NCI-H2171 (cell line): Measurements from ENCODE around the gene PLCL2.

Source experiments
- DNase-seq: peaks from one replicate; lab custom pipeline; 2025; lab: John Stamatoyannopoulos, UW

Gene PLCL2

DNA sequence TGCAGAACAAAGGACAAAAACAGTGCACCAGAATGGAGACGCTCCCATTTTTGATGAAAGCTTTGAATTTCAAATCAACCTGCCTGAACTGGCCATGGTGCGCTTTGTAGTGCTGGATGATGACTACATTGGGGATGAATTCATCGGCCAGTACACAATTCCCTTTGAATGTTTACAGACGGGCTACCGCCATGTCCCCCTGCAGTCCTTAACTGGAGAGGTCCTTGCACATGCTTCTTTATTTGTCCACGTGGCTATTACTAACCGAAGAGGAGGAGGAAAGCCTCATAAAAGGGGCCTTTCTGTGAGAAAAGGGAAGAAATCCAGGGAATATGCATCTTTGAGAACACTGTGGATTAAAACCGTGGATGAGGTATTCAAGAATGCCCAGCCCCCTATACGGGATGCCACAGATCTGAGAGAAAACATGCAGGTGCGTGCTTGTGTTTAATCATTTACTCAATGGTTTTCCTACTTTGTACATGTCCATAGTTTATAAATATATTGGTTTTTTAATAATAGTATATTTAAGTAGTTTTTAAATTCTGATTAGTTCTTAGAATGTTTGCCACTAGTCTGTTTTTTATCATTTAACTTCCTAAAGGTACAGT, 127.1 kb downstream of the PLCL2 start:
- no peak for DNase-seq

DNA sequence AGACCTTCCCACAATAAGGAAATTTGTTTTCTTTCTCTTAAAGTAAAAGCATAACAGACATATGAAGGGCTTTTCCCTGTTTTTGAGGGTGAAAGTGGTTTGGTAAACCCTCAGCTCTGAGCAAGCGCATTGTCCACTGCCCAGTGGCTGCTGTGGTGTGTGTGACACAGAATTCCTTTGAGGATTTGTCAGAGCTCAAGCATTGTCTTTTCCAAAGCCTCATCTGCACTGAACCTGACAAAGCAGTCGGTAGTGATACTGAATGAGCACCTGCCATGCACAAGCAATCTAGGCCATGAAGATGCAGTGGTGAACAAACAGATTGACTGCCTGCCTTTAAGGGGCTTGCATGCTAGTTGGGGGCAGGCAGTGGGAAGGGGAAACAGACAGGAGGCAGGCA, 128.3 kb downstream of the PLCL2 start:
- no peak for DNase-seq

DNA sequence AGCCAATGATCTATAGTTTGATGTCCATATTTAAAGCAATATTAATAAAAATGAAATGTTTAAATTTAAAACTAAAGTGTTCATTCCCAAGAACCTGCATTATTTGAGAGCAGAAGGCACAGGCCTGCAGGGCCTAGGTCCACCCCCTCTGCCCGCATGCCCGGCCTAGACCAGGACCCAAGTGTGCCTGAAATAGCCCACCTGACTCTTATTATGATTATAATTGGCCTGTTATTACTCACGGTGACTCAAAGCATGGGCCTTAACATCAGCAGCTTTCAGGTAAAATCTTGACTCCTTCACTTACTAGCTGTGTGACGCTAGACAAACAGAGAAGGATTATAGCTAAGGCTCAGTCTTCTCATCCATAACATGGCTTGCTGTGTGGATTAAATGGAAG, 128.8 kb downstream of the PLCL2 start:
- no peak for DNase-seq

DNA sequence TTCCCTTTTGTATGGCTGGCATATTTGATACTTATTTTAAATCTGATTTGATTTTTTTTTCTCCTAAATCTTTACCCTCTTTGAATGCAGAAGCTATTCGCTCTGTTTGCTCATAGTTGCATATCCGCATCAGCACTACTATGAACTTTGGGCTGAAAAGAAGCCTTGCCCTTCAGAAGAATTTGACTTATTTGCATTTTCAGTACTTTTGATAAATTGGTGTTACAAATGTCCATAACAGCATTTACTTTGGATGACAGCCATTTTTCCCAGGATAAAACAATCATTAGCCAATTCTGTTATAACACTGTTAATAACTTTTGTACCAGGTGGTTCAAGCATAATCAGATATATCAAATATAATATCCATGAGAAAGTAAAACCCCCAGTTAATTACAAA, 129.5 kb downstream of the PLCL2 start:
- no peak for DNase-seq

DNA sequence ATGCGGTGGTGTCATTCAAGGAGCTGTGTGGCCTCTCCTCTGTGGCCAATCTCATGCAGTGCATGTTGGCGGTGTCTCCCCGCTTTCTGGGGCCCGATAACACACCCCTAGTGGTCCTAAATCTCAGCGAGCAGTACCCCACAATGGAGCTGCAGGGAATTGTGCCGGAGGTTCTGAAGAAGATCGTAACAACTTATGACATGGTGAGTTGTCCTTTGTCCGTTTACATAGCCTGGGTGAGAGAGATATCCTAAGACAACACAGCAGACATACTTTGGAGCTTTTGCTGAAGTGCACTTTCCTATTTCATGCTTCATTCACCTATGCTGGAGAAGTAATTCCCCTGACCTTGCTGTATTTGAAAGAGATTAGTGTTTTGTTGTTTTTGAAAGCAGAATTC, 130.0 kb downstream of the PLCL2 start:
- no peak for DNase-seq

DNA sequence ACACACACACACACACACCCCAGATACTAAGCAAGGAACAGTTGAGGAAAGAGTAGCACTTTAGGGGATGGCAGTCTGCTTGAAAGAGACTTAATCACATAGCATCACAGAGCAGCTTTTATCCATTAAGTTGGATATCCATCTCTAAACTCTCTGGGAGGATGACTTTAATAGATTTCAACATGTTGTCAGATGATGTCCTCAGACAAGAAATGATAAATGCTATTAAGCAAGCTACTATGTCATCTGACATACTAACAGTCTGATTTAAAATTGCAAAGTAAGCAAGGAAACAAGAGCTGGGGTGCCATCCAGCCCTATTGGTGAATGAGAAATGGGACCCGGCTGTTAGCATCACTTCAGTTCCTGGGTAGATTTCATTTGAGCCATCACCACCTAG, 136.9 kb downstream of the PLCL2 start:
- DNase-seq = no peak

DNA sequence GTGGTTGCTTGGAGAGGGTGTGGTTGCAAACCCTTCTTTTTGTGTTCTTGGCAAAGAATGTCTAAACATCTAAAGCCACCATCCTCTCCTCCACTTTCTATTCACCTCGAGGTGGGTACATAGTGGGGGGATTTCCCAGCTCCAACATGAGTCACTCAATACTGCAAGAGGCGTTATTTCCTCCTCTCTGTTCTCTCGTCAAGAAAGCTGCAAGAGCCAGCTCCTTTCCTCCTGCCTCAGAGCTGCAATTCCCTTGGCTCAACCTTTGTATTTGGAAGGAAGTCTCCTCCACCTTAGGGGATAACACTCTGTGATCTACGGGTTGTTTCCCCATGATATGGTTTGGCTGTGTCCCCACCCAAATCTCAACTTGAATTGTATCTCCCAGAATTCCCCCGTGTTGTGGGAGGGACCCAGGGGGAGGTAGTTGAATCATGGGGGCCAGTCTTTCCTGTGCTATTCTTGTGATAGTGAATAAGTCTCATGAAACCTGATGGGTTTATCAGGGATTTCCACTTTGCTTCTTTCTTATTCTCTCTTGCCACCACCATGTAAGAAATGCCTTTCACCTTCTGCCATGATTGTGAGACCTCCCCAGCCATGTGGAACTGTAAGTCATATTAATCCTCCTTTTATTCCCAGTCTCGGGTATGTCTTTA, 138.4 kb downstream of the PLCL2 start:
- no peak for DNase-seq

DNA sequence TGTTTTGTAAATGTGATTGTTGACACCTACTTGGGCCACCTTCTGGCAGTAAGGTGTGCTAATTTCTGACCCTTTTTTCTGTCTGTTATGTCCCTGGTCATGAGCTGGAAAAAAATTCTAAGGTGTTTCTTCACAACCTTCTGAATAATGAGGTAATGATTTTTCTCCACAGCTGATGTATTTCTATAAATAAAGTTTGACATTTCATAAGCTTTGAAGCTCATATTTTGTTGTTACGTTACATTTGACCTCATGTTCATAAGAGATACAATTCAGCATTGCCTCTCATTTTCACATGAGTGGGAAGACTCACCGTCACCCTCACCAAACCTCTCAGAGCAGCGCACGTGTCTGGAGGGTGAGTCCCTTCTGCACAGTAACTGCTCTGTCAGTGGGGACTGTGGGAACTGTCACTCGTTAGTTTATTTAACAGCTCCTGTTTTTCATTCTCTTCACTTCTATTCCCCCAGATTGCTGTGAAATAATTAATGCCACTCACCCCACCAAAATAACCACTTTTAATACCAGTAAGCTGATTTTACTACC, 140.9 kb downstream of the PLCL2 start:
- DNase-seq = no peak

DNA sequence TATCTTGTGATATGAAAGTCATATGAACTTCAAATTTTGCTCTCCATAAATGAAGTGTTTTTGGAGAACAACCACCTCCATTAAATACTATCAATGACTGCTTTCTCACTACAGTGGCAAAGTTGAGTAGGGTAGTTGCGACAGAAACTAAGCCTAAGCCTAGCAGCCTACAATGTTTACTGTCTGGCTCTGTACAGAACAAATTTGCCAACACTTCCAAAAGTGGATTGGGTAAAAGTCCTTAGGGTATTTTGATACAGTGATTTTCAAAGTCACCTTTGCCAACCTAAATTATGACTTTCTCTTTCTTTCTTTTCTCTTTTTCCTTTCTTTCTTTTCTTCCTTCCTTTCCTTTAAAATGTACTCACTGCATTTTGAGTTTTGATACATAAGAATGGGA, 142.6 kb downstream of the PLCL2 start:
- no peak for DNase-seq

DNA sequence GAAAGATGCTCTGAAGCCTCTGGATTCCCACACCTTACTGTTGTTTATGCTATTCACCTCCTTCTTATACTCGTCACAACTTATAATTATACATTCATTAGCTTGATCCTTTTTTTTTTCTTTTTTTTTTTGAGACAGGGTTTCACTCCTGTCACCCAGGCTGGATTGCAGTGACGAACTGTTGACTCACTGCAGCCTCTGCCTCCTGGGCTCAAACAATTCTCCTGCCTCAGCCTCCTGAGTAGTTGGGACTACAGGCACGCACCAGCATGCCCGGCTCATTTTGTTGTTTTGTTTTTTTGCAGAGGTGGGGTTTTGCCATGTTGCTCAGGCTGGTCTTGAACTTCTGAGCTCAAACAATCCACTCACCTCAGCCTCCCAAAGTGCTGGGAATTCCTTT, 143.6 kb downstream of the PLCL2 start:
- DNase-seq = no peak

DNA sequence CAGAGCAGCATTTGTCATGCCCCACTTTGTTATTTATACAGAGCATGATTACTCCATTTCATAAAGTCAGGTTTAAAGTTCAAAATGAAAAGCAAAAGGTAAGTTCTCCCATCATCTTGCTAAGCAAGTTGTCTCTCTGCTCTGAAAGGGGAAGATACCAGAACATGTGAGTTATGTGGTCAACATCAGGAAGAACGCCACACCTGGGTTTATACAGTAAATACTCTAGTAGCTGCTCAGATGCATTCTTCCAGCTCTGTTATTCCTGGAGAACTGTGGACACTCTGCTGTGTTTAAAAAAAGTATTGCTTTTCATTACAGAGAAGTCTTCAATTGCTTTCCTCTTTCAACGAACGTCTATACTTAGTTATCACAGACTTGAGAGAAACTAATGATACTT, 145.7 kb downstream of the PLCL2 start:
- DNase-seq = no peak

DNA sequence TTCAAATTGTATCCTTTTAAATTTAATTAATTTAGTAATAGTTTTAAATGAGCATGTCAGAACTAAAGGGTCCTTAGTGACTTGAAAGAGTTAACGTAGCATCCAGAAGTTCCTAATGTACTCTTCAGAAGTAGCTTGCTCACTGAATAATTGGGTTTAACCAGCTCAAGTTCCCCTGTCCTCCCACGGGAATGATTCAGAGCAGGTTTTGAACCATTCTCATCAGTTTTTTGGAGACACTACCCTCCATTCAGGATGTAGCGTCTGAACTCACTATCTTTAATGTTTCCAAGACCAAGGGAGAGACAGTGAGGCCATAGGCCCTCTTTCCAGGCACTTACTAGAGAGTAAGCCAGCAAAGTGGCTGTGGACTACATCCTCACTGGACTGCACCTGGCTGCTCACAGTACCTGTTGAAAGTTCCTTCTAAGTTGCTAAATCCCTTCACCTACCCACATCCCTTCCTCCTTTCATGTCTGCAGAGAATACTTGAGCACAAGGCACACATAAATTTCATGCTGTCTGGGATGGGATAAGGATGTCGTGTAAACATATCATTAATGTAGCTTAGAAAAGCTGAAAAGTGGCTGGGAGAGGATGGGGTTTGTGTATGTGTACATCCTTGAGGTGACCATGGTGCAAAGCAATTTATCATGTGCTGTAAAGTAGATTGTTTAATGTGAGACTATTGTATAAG, 146.3 kb downstream of the PLCL2 start:
- no peak for DNase-seq

DNA sequence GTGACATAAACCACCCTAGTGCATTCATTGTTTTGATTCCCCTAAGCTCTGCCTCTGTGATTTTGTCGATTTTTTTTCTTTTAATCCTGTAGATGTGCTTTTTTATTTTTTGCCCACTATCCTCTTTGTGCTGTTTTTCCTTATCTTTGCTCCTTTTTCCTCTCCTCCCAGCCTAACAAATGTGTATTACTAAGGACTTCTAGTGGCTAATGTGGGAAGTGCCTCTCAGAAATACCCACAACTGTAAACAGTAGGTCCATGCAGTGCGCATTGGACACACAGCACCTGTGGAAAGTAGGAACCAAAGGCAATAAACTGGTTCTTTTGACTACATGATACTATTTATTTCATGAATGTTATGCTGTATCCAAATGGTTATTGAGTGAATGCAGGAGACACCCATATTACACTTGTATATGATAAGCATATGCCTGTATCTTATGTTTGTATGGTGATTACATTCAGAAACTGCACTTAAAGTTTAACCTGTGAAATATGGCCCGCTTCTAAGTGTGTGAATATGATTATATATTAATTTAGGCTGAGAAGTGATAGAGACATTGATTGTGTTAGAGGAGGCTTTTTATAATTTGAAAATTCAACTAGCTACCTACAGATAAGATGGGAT, 147.8 kb downstream of the PLCL2 start:
- DNase-seq = no peak

DNA sequence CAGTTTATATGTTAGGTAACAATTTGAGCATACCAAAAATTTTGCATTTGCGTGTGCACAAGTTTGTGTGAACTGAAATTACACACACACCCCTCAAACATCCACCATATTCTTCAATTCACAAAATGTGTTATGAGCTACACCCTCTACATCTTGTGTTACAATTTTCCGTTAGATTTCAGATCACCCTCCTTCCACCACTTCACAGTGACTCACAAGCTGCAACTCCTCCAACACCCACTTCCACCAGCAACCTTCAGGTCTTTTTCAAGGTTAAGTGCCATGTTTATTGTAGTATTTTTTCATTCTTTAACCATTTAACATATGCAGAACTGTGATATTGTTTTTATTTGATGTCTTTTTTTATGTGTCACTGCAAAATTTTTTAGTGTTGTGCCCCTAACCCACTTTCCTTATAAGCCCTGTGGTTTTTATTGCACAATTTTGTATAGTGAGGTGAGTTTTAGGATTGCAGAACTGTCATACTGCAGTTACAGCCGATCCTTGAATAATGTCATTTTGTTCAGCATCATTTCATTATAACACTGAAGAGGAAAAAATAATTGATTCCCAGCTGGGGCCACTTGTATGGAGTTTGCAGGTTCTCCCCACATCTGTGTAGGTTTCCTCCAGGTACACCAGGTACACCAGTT, 148.9 kb downstream of the PLCL2 start:
- DNase-seq = no peak

DNA sequence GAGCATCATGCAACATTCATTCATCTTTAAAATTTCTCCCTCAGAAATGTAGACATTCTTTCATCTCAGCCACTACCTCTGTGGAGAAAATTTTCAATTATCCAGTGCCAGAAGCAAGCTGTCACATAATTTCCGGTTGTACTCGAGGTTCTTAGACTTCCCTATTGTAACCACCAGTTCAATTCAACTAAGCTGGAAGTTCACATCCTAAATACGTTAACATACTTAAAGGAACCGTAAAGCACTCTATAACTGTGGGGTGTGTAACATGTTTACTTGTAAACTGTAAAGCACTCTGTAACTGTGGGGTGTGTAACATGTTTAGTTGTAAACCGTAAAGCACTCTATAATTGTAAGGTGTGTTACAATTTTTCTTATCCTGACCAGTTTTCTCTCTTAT, 150.3 kb downstream of the PLCL2 start:
- no peak for DNase-seq

DNA sequence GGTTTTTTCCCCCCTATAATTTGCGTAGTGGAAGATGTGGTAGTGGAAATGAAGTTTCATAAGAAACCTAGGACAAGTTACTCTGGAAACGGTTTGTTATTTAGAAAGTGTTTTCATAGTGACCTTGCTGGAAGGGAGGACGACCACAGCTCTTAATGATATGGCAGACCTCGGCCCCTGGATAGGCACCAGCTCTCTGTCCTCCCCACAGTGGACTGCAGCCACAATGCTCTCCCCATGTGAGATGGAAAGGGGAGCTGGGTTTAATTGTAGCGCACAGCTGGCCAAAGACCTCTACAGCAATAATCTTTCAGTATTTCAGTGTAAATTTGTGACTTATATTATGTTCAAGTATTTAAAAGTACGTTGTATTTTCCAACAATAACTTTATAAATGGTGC, 151.2 kb downstream of the PLCL2 start:
- DNase-seq = no peak

DNA sequence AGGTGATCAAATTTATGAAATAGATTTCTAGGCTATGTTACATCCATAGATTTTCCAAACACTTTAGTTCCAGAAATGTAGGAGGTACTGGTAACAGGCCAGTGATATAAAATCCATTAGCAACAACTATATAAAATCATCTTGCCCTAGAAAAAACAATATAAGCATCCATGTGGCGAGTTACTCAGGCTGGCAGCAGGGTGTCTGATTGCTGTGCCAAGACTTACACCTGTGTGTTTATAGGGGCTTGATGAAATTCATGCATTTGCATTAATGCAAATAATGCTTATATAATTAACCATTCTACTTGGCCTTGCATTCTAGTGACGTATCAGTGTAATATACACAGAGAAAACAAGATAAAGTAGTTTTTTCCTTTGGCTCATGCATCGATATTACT, 153.4 kb downstream of the PLCL2 start:
- DNase-seq = no peak

DNA sequence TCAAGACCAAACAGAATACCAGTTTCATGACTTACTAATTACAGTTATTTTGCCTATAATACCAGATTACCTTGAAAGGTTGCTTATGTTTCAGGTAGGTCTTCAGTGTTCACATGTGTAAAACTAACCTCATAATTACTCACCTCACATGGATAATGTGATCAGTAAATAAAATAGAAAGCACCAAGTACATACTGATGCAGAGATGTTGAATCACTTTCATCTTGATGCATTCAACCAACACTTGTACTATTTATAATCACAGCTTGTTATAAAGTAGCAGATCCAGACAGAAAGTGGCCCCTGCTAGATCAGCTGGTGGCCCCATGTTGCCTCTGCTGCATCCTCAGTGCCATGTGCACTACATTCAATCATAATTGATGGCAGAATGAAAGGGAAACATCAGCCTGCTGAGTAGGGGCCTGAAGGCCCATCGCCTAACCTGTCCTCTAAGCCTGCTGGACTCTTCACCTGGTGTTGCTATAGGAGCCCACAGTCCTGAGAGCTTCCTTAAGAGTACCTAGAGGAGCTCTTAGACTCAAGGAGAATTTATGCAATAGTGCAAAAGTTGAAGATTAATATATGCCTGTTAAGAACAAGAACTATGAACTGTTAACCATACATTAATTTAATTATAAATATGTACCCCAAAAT, 154.3 kb downstream of the PLCL2 start:
- DNase-seq = no peak

DNA sequence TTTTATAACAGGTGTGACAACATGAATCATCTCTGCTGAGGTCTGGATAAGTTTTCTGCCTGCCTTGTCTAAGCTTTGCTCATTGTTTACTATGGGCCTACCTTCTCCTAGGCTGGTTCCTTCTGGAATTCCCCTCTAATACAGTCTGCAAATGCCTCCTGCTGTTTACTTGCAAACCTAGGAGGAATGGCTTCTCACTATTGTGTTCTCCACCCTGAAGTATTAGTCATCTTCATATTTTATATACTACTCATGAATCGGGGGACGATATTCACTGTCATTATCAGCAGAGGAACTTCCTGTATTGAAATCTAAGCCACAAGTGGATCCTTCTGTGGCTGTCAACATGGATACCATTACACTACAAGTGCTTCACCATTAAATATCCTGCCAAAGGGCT, 154.8 kb downstream of the PLCL2 start:
- DNase-seq = no peak

DNA sequence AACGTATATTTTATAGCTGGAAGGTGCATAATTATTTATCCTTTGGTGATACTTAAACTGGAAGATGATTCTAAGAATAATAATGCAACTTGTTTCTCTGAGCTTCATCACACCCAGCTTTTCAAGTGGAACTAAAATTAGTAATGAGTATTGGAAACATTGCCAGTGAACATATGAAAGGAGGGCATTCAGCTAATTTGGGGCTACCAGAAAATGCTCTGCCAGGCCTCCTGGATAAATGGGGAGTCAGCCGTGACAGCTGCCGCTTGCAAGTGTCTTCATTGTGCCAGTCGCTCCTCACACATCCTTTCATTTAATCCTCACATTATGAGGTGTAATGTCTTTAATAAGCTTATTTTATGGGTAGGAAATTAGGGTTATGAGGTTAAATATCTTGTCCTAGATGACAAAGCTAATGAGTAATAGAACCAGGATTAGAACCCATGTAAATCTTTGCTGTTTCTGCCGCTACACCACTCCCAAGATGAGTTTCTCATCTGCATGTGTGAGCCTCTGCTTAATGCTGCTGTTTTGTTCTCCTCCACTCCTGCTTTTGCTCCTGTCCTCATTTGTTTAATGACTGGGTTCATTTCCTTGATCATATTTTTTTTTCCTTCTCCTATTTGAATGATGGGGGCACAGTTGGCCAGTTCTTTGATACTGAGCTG, 155.7 kb downstream of the PLCL2 start:
- DNase-seq = no peak

DNA sequence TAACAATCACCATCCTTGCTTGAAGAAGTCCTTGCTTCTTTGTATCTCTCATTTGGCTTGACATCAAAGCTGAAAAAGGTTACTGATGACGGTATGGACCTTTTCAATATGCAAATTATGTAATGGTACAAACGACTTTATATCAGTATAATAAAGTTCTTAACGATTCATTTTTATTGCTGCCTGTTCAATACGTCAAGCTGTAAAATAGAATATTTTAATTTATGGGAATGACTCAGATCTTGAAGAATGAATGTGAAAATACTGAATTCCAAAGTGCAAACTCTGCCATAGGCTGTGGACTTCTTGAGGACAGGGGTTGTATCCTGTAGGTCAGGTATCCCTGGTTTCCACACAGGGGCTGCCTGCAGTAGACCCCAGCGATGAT, 156.2 kb downstream of the PLCL2 start:
- no peak for DNase-seq
